ENCODE measurements around the gene PPP1R27. TPM values are rescaled to one million over a fixed set of nuclear protein-coding genes. Genes with fewer than 3 reads are reported as not detected.

Gene PPP1R27
- total RNA-seq, 1 donor from 2014 or later = not detected

GRCh38 chr17:81792675-81793615, 41.9 kb downstream of the PPP1R27 start:
- ATAC-seq (ENCODE audit: poor library complexity) = no peak
- DNase-seq = no peak
- intact Hi-C loops (cut with DNase I) = no loop called here

Other genes starting within 250 kb of the PPP1R27 start
- 81.1 TPM for gene NPLOC4, start 197.9 kb downstream of the PPP1R27 start, total RNA-seq
- 0.24 TPM for gene TSPAN10, start 197.9 kb downstream of the PPP1R27 start, total RNA-seq
- not detected for gene PDE6G, start 178.5 kb downstream of the PPP1R27 start, total RNA-seq
- 16.1 TPM for gene OXLD1, start 168.4 kb downstream of the PPP1R27 start, total RNA-seq
- 4.8 TPM for gene CCDC137, start 168.3 kb downstream of the PPP1R27 start, total RNA-seq
- gene ARL16, start 151.3 kb downstream of the PPP1R27 start, total RNA-seq = 11.9 TPM
- gene HGS, start 151.0 kb downstream of the PPP1R27 start, total RNA-seq = 34.5 TPM
- gene MRPL12, start 131.7 kb downstream of the PPP1R27 start, total RNA-seq = 173 TPM
- 7.0 TPM for gene SLC25A10, start 122.8 kb downstream of the PPP1R27 start, total RNA-seq
- gene GCGR, start 30.9 kb downstream of the PPP1R27 start, total RNA-seq = not detected
- gene MCRIP1, start 1.8 kb downstream of the PPP1R27 start, total RNA-seq = 104 TPM
- 309 TPM for gene P4HB, start 25.5 kb upstream of the PPP1R27 start, total RNA-seq
- gene ARHGDIA, start 36.3 kb upstream of the PPP1R27 start, total RNA-seq = 113 TPM
- 29.9 TPM for gene ALYREF, start 56.5 kb upstream of the PPP1R27 start, total RNA-seq
- gene ANAPC11, start 56.7 kb upstream of the PPP1R27 start, total RNA-seq = 176 TPM
- 0.24 TPM for gene NPB, start 67.2 kb upstream of the PPP1R27 start, total RNA-seq
- 29.5 TPM for gene PCYT2, start 76.3 kb upstream of the PPP1R27 start, total RNA-seq
- gene SIRT7, start 83.1 kb upstream of the PPP1R27 start, total RNA-seq = 6.1 TPM
- 29.9 TPM for gene MAFG, start 92.7 kb upstream of the PPP1R27 start, total RNA-seq
- 3.2 TPM for gene PYCR1, start 102.2 kb upstream of the PPP1R27 start, total RNA-seq
- gene MYADML2, start 112.2 kb upstream of the PPP1R27 start, total RNA-seq = 3.5 TPM
- gene NOTUM, start 126.1 kb upstream of the PPP1R27 start, total RNA-seq = 0.56 TPM
- 25.4 TPM for gene ASPSCR1, start 142.6 kb upstream of the PPP1R27 start, total RNA-seq
- 27.8 TPM for gene CENPX, start 187.8 kb upstream of the PPP1R27 start, total RNA-seq
- 4.7 TPM for gene LRRC45, start 188.3 kb upstream of the PPP1R27 start, total RNA-seq
- gene RAC3, start 196.6 kb upstream of the PPP1R27 start, total RNA-seq = 0.97 TPM
- gene DCXR, start 202.6 kb upstream of the PPP1R27 start, total RNA-seq = 178 TPM
- gene RFNG, start 216.8 kb upstream of the PPP1R27 start, total RNA-seq = 20.5 TPM
- gene GPS1, start 216.8 kb upstream of the PPP1R27 start, total RNA-seq = 86.5 TPM
- gene DUS1L, start 230.8 kb upstream of the PPP1R27 start, total RNA-seq = 57.9 TPM

All from Right ventricle myocardium superior (tissue), 1 donor.